Heart right ventricle (tissue), 16 donors: Measurements from ENCODE around the gene TNNT1. TPM values are rescaled to one million over a fixed set of nuclear protein-coding genes. Genes with fewer than 3 reads are reported as not detected.

Experiments used
- ATAC-seq, 8 donors: fragments of 200-7000 bp; cut with Tn5 transposase; one replicate each; pipeline ENCODE4 v1.9.1; 2020; ENCODE audit warnings: mild to moderate bottlenecking in 8 of 8, moderate library complexity in 8 of 8, moderate number of reproducible peaks in 1 of 8
- DNase-seq, 2 donors: peaks; one replicate each; pipeline ENCODE4 v3.0.0-alpha.2; 2020
- H3K27ac ChIP-seq, 10 donors: fragments of 200-600 bp; sonication (generic) in 2 of 10; one replicate each; pipeline versions ENCODE4 v1.5.0 to v1.8.0; 2020 to 2022; ENCODE audit warnings: mild to moderate bottlenecking in 3 of 10
- H3K27me3 ChIP-seq, 7 donors: fragments of 200-600 bp; one replicate each; pipeline ENCODE4 v1.8.0; 2021 to 2022; ENCODE audit warnings: mild to moderate bottlenecking in 2 of 7
- H3K36me3 ChIP-seq, 9 donors: fragments of 200-600 bp; sonication (generic) in 1 of 9; one replicate each; pipeline versions ENCODE4 v1.5.0 to v1.8.0; 2020 to 2022; ENCODE audit warnings: mild to moderate bottlenecking in 2 of 9
- H3K4me1 ChIP-seq, 9 donors: fragments of 200-600 bp; sonication (generic) in 1 of 9; one replicate each; pipeline versions ENCODE4 v1.5.0 to v1.8.0; 2020 to 2022; ENCODE audit warnings: mild to moderate bottlenecking in 4 of 9
- H3K4me3 ChIP-seq, 10 donors: fragments of 200-600 bp; sonication (generic) in 2 of 10; one replicate each; pipeline versions ENCODE4 v1.5.0 to v1.8.0; 2020 to 2022; ENCODE audit warnings: mild to moderate bottlenecking in 7 of 10, moderate library complexity in 2 of 10
- H3K9me3 ChIP-seq, 11 donors: fragments of 200-600 bp in 10 of 11; sonication (generic) in 2 of 11; one replicate each; pipeline versions ENCODE4 v1.5.0 to v1.8.0; 2013 to 2022; ENCODE audit warnings: mild to moderate bottlenecking in 2 of 11, control low read depth in 1 of 11, moderate library complexity in 1 of 11
- WGBS, 2 donors: extraction: QIAGEN DNeasy Blood & Tissue Kit; methylation state at CpG; one replicate each; pipeline ENCODE4 v1.1.7; 2013; ENCODE audit warnings: inconsistent platforms in 1 of 2; 5-methylcytosine and 5-hydroxymethylcytosine counted together
- intact Hi-C, 10 donors: fragments of 100-400 bp; cut with DNase I; formaldehyde crosslinking; loops; one replicate each; pipeline versions ENCODE4 v1.11.1 to v1.14.2; 2022
- polyA plus RNA-seq, 2 donors: library from polyadenylated mRNA; stranded (reverse); fragments of 200-250 nt; gene quantifications; one replicate each; pipeline ENCODE4 v1.2.3, GENCODE V29; 2013
- total RNA-seq, 10 donors: library from RNA; stranded (reverse); fragmentation: NEBNext Ultra II Directional in 3 of 10; extraction: Animal tissue kit (Norgen Biotek cat#: 25700) in 3 of 10; gene quantifications; one replicate each; pipeline versions ENCODE4 v1.2.1 to v1.2.4, GENCODE V29; 2021 to 2023
- TF ChIP-seq, protein P1 (sequence below), 9 donors: fragments of 200-600 bp; sonication (generic) in 2 of 9; IDR thresholded peaks; one replicate each; pipeline versions ENCODE4 v1.5.0 to v1.8.0; 2021 to 2022; ENCODE audit warnings: antibody characterized with exemption in 9 of 9, mild to moderate bottlenecking in 5 of 9, moderate library complexity in 1 of 9
- donor health status: Arrhythmogenic right ventricular cardiomyopathy.
- donor health status: ischemic (EF 13 %, LVEDD 7.1; RV severe dilation, severe dysfunction).
- donor health status: healthy with polysubstance abuse.
- donor health status: DM: no; HTN: yes; CAD: no.
- donor health status: DM: no; HTN: no; CAD: no.
- donor health status: ischemic (EF 25% LVEDD 6.9; RV normal size, moderate dysfunction).
- donor health status: ischemic (EF 25% LVEDD 5.7; RV mildly dilated, moderate dysfunction).
- donor health status: healthy.
- donor health status: DM: yes; HTN: yes; CAD: no.
- donor health status: Ischemic cardiomyopathy.
- donor health status: ischemic (EF 35%, LVEDD 5.7; RV mildly dilated, moderate dysfunction).
- donor health status: nonischemic (EF 11% LVEDD 7.7; RV severe dilation, severe dysfunction).
- donor health status: DM: yes; HTN: yes; CAD: no.
- donor health status: PGD.
- donor health status: ischemic (EF 29% LVEDD 5.4; RV normal size, mild dysfunction).
- donor health status: nonischemic (EF 23%, LVEDD 6.1; RV moderate dilation, normal function).

Gene TNNT1
- total and polyA plus RNA-seq, 12 donors: 19.7 to 721 (median 97.1) TPM

DNA sequence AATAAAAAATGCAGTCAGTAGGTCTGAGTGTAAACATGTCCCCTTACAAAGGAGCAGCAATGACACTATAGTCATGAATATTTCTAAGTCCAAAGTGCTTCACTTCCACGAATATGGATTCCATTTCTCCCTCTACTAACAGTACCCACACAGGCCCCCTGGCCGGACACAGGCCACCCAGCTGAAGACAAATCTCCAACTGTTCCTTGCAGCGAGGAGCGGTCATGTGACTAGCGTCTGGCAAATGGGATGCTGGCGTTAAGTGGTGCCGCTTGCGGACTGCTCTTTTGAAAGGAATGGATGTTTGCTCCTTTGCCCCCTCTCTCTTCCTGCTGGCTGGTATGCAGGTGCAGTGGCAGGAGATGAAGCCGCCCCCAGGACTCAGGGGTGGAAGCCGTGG, 47.7 kb downstream of the TNNT1 start:
- Histone ChIP-seq H3K4me1 (peaks cover 5 to 32% (median 25%) of the 10 kb centered on the region in 9 donors), H3K27ac (peak overlapping the region in 1 of 10 donors; percentile 71), H3K36me3 (peaks cover 5 to 78% (median 46%) of the 10 kb centered on the region in 9 donors), H3K4me3 (no peak overlapping the region), H3K27me3 (no peaks in the 10 kb centered on the region), H3K9me3 (peaks cover 0 to 10% (median 4%) of the 10 kb centered on the region in 11 donors)
- intact Hi-C loops: no loop called here
- ATAC-seq: no peak
- 85 to 90% methylated on average over 10 of the region's 10 CpGs for WGBS, 2 donors
- TF ChIP-seq, protein P1, sequence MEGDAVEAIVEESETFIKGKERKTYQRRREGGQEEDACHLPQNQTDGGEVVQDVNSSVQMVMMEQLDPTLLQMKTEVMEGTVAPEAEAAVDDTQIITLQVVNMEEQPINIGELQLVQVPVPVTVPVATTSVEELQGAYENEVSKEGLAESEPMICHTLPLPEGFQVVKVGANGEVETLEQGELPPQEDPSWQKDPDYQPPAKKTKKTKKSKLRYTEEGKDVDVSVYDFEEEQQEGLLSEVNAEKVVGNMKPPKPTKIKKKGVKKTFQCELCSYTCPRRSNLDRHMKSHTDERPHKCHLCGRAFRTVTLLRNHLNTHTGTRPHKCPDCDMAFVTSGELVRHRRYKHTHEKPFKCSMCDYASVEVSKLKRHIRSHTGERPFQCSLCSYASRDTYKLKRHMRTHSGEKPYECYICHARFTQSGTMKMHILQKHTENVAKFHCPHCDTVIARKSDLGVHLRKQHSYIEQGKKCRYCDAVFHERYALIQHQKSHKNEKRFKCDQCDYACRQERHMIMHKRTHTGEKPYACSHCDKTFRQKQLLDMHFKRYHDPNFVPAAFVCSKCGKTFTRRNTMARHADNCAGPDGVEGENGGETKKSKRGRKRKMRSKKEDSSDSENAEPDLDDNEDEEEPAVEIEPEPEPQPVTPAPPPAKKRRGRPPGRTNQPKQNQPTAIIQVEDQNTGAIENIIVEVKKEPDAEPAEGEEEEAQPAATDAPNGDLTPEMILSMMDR (IDR thresholded peaks at IDR 0.05): no peak
- DNase-seq: no peak

DNA sequence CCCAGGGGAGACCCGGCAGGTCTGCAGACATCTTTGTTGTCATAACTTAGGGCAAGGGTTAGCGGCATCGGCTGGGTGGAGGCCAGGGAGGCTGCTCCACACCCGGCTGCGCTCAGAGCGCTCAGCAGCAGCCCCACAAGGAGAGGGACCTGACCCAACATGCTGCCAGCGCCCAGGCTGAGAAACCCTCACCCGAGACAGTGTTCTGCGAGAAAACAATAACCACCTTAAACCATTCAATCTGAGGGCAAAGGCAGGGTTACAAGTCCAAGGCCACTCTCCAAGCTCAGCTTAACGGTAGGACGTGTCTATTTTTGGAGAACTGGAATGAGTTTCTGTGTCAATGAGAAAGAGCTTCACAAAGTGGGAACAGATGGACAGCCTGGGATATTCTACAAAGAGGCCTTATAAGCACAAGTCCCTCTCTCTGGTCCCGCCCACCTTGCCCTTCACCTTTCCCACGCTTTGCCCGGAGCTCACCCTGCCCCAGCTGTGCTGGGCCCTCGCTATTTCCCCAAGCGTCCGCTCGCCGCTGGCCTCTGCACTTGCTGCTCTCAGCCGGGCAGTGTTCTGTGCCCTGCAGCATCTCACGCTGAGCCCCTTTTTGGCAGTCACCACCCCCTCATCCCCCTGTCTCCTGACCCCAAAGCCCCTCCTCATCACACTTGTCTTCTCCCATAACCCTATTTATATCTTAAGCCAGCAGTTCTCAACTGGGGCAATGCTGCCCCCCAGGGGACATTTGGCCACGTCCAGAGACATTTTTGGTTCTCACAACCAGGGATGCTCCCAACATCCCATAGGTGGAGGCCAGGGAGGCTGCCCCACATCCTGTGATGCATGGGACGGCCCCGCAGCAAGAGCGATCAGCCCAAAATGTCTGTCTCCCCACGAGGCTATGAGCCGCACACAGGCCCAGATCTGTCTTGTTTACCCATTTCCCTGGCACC, 49.2 kb downstream of the TNNT1 start:
- peaks cover 5 to 32% (median 25%) of the 10 kb centered on the region in 9 donors for H3K4me1 ChIP-seq
- WGBS, 2 donors: 64 to 65% methylated on average over 27 of the region's 27 CpGs
- H3K27me3 ChIP-seq: no peaks in the 10 kb centered on the region
- H3K27ac ChIP-seq: peak overlapping the region in 8 of 10 donors; percentile 1 to 72 (median 58)
- TF ChIP-seq, protein P1 (IDR thresholded peaks at IDR 0.05): peak in 6 of 9 donors; percentile 18 to 43 (median 28)
- intact Hi-C loops: no loop called here
- peaks cover 0 to 10% (median 4%) of the 10 kb centered on the region in 11 donors for H3K9me3 ChIP-seq
- ATAC-seq (peak; percentile 54 to 82 (median 62)), DNase-seq (peak; percentile 66 to 67)
- peak overlapping the region in 1 of 10 donors; percentile 12 for H3K4me3 ChIP-seq
- peaks cover 9 to 82% (median 55%) of the 10 kb centered on the region in 9 donors for H3K36me3 ChIP-seq

DNA sequence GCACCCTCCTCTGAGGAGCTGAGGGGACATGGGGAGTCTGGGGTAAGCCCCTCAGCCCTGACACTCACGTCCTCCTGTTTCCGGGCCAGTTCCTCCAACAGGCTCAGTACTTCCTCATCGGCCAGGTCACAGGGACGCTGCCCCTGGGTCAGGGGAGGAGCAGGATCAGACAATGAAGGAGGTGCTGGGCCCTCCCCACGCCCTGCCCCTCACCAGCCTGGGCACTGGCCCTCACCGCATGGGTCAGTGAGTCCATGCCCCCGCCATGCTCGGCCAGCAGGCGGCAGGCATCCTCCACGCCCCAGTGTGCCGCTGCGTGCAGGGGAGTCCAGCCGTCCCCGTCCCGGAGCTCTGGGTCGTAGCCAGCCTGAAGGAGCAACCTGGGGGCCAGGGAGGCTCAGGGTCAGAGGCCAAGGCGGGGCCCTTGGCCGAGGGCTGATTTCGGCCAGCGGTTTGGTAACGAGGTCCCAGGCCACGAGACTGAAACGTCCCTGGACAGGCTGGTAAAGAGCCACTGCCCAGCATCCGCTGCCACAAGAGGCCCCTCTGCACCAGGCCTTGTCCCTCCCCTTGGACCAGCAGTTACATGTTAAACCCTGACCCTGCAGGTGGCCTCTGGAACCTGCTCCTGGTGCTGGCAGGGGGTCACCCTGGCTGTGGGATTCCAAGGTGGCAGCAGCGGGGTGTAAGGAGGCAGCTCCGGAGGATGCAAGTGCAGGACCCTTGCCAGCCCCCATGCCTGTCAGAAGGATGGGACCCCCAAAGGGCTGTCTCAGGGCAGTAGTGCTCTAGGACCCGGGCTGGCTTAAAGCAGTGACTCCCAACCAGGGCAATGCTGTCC, 50.1 kb downstream of the TNNT1 start:
- peaks cover 9 to 85% (median 62%) of the 10 kb centered on the region in 9 donors for H3K36me3 ChIP-seq
- intact Hi-C loops: no loop called here
- no peak for DNase-seq

More for the DNA sequence above, 50.1 kb downstream of the TNNT1 start:
- peak overlapping the region in 1 of 10 donors; percentile 12 for H3K4me3 ChIP-seq
- H3K4me1 ChIP-seq: peaks cover 5 to 36% (median 25%) of the 10 kb centered on the region in 9 donors
- ATAC-seq: peak in 6 of 8 donors; percentile 2 to 49 (median 7)
- peak overlapping the region in 8 of 10 donors; percentile 1 to 72 (median 58) for H3K27ac ChIP-seq
- peaks cover 0 to 10% (median 4%) of the 10 kb centered on the region in 11 donors for H3K9me3 ChIP-seq
- H3K27me3 ChIP-seq: no peaks in the 10 kb centered on the region
- TF ChIP-seq, protein P1 (IDR thresholded peaks at IDR 0.05): peak in 3 of 9 donors; percentile 7 to 28 (median 15)
- 83 to 84% methylated on average over 27 of the region's 27 CpGs for WGBS, 2 donors
